Lower leg skin (tissue), 3 donors: ENCODE measurements around the gene IL1RAPL1.

Experiments
- CTCF ChIP-seq, 3 donors: fragments of 450-650 bp; IDR thresholded peaks; one replicate each; pipeline ENCODE4 v1.5.1; 2016; ENCODE audit warnings: antibody characterized with exemption in 3 of 3, mild to moderate bottlenecking in 3 of 3, moderate library complexity in 2 of 3
- POLR2A ChIP-seq, 2 donors: fragments of 450-650 bp; IDR thresholded peaks; one replicate each; pipeline ENCODE4 v1.6.1; 2016 to 2017; ENCODE audit warnings: antibody characterized with exemption in 2 of 2, mild to moderate bottlenecking in 1 of 2, moderate library complexity in 1 of 2

DNA sequence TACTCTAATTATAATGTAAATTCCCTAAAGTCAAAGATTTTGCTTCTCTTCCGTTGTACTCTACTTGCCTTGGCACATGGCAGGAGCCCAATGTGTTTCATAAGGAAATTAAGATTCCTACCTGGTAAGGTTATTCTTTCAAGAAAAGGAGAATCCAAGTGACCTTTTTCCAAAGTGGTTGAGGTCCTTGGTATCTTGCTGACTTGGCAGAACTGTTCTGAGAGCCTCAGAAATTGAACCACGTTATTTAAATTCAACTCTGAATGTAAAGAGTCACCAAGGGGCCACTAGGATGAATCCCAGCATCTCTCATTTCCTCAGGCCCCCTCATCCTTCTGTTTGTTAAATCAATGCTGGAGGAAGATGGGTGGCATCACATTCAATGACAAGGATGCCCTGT is 1209.9 kb downstream of the IL1RAPL1 start:
- TF ChIP-seq CTCF (IDR thresholded peaks at IDR 0.05) (no peak), POLR2A (IDR thresholded peaks at IDR 0.05) (no peak)
